Stimulated activated CD4-positive, alpha-beta T cell treated with anti-CD3 and anti-CD28 coated beads, Interleukin-1b, Interleukin-23, amount 100 ng/mL, for 48 hours (primary cell): ENCODE results near the gene NPRL2.

Experiments used
- DNase-seq: peaks from one replicate; pipeline ENCODE4 v3.0.0-alpha.2; 2020

The NPRL2 gene

GRCh38 chr3:50347187-50347813 is 3.3 kb downstream of the NPRL2 start:
- DNase-seq, result peak; percentile 74

GRCh38 chr3:50345586-50346234 is 4.9 kb downstream of the NPRL2 start, which contains the start of gene ZMYND10:
Gene ZMYND10 (minus strand): TSS chr3:50345732. CDS start chr3:50345579, 153 bp downstream.
- peak; percentile 79 for DNase-seq

GRCh38 chr3:50345008-50345407 is 5.6 kb downstream of the NPRL2 start:
- no peak for DNase-seq

GRCh38 chr3:50342813-50343633 is 7.6 kb downstream of the NPRL2 start:
- no peak for DNase-seq

- DNase-seq, result no peak
Observed at GRCh38 chr3:50341996-50342650, 8.5 kb downstream of the NPRL2 start.

- DNase-seq, result no peak
Observed at GRCh38 chr3:50341537-50341936, 9.0 kb downstream of the NPRL2 start.

- DNase-seq, result peak; percentile 60
Observed at GRCh38 chr3:50340448-50341329, 9.9 kb downstream of the NPRL2 start, which contains the start of gene RASSF1. Gene RASSF1 (minus strand): TSS chr3:50340836. CDS start chr3:50340805, 31 bp downstream.

- DNase-seq, result no peak
Observed at GRCh38 chr3:50340147-50340447, 10.5 kb downstream of the NPRL2 start.

- no peak for DNase-seq
Observed at GRCh38 chr3:50339485-50340146, 11.0 kb downstream of the NPRL2 start.

- no peak for DNase-seq
Observed at GRCh38 chr3:50338965-50339364, 11.6 kb downstream of the NPRL2 start.

- DNase-seq, result peak; percentile 97
Observed at GRCh38 chr3:50337175-50337861, 13.3 kb downstream of the NPRL2 start.

- DNase-seq, result no peak
Observed at GRCh38 chr3:50336452-50337174, 14.0 kb downstream of the NPRL2 start.

- no peak for DNase-seq
Observed at GRCh38 chr3:50334339-50335075, 16.1 kb downstream of the NPRL2 start.

GRCh38 chr3:50333744-50334328 is 16.7 kb downstream of the NPRL2 start:
- DNase-seq, result no peak

- DNase-seq, result no peak
Observed at GRCh38 chr3:50331364-50331907, 19.1 kb downstream of the NPRL2 start.

- no peak for DNase-seq
Observed at GRCh38 chr3:50330330-50330729, 20.2 kb downstream of the NPRL2 start.

- peak; percentile 95 for DNase-seq
Observed at GRCh38 chr3:50327943-50328691, 22.5 kb downstream of the NPRL2 start, which contains the start of gene TUSC2. Gene TUSC2 (minus strand): TSS chr3:50328223. CDS start chr3:50328099, 124 bp downstream.

GRCh38 chr3:50327129-50327528 is 23.4 kb downstream of the NPRL2 start:
- no peak for DNase-seq
